Endodermal cell (in vitro differentiated cells): ENCODE data around the gene CCDC97. TPM values are rescaled to one million over a fixed set of nuclear protein-coding genes. Genes with fewer than 3 reads are reported as not detected.

Experiments used
- DNase-seq: peaks from one replicate; pipeline ENCODE4 v3.0.0-alpha.2; 2017
- H3K27ac ChIP-seq: 2 replicates; pipeline ENCODE4 v1.5.1; 2013; ENCODE audit warnings: mild to moderate bottlenecking, low read depth, low read length, moderate library complexity
- H3K27me3 ChIP-seq: 2 replicates; pipeline ENCODE4 v1.6.1; 2013; ENCODE audit warnings: mild to moderate bottlenecking, low read length, moderate library complexity; ENCODE audit not compliant: insufficient read depth, control insufficient read depth, poor library complexity, severe bottlenecking
- H3K36me3 ChIP-seq: 2 replicates; pipeline ENCODE4 v1.7.0; 2013; ENCODE audit warnings: mild to moderate bottlenecking, low read length, moderate library complexity; ENCODE audit not compliant: control insufficient read depth, insufficient read depth
- H3K4me1 ChIP-seq: one replicate; pipeline ENCODE4 v1.7.0; 2013; ENCODE audit warnings: low read length; ENCODE audit not compliant: control insufficient read depth, insufficient read depth
- H3K4me3 ChIP-seq: 2 replicates; pipeline ENCODE4 v1.5.1; 2013; ENCODE audit warnings: mild to moderate bottlenecking, low read length, moderate library complexity
- H3K9ac ChIP-seq: 2 replicates; pipeline ENCODE4 v1.6.1; 2013; ENCODE audit warnings: mild to moderate bottlenecking, low read length, moderate library complexity; ENCODE audit not compliant: poor library complexity, severe bottlenecking; ENCODE audit errors: extremely low read depth
- H3K9me3 ChIP-seq: 2 replicates; pipeline ENCODE4 v1.6.1; 2013; ENCODE audit warnings: mild to moderate bottlenecking, low read length, moderate library complexity; ENCODE audit not compliant: control insufficient read depth
- H3K27ac Mint-ChIP-seq: 2 replicates; pipeline ENCODE4 v1.8.0; 2020; ENCODE audit warnings: mixed read lengths
- H3K27me3 Mint-ChIP-seq: 2 replicates; pipeline ENCODE4 v1.8.0; 2021; ENCODE audit warnings: mild to moderate bottlenecking, mixed read lengths; ENCODE audit not compliant: insufficient read depth
- H3K36me3 Mint-ChIP-seq: 2 replicates; pipeline ENCODE4 v1.8.0; 2020; ENCODE audit warnings: low read depth, mixed read lengths
- H3K4me1 Mint-ChIP-seq: 2 replicates; pipeline ENCODE4 v1.8.0; 2020; ENCODE audit warnings: mixed read lengths
- H3K4me3 Mint-ChIP-seq: 2 replicates; pipeline ENCODE4 v1.8.0; 2020; ENCODE audit warnings: mild to moderate bottlenecking, moderate library complexity, mixed read lengths
- H3K9me3 Mint-ChIP-seq: 2 replicates; pipeline ENCODE4 v1.8.0; 2020; ENCODE audit warnings: mild to moderate bottlenecking, mixed read lengths
- CTCF ChIP-seq: fragments of 200-600 bp; sonication (generic); conservative IDR thresholded peaks from 2 replicates; pipeline ENCODE4 v1.5.0; 2021; ENCODE audit warnings: antibody characterized with exemption, mild to moderate bottlenecking
- WGBS, 2 experiments: methylation state at CpG; one replicate each; pipeline versions ENCODE4 v1.1.5 to v1.1.7; 2013; ENCODE audit warnings: missing lambda C conversion rate in 2 of 2, mixed read lengths in 1 of 2; ENCODE audit not compliant: insufficient coverage in 1 of 2, insufficient read length in 1 of 2; 5-methylcytosine and 5-hydroxymethylcytosine counted together
- total RNA-seq, 2 donors: library from RNA; stranded (reverse); fragmentation: NEBNext Ultra II Directional in 1 of 2; extraction: Animal tissue kit (Norgen Biotek cat#: 25700) in 1 of 2; gene quantifications; 2 replicates in 1 of 2; 3 replicates in 1 of 2; pipeline ENCODE4 v1.2.1, GENCODE V29; 2021

CCDC97 gene
- total RNA-seq, 2 donors from 2014 or later = 38.4 to 44.6 TPM

GRCh38 chr19:41355802-41356201 lies 45.8 kb downstream of the CCDC97 start:
- Mint-ChIP-seq H3K4me1 (peaks cover 12% of the 10 kb centered on the region), H3K9me3 (no peaks in the 10 kb centered on the region), H3K27ac (no peak overlapping the region), H3K27me3 (peaks cover 12% of the 10 kb centered on the region), H3K36me3 (no peaks in the 10 kb centered on the region), H3K4me3 (no peak overlapping the region)
- Histone ChIP-seq H3K27ac (no peak overlapping the region), H3K4me3 (no peak overlapping the region), H3K27me3 (no peaks in the 10 kb centered on the region), H3K9ac (no peak overlapping the region), H3K4me1 (no peaks in the 10 kb centered on the region), H3K9me3 (no peaks in the 10 kb centered on the region), H3K36me3 (no peaks in the 10 kb centered on the region)
- DNase-seq = no peak
- no peak for TF ChIP-seq CTCF
- WGBS, 2 experiments = 87 to 100% methylated on average over 2 to 3 of the region's 3 CpGs

- no peaks in the 10 kb centered on the region for H3K9me3 Mint-ChIP-seq
- H3K27ac Mint-ChIP-seq = peak overlapping the region; percentile 6
- peaks cover 5% of the 10 kb centered on the region for H3K4me1 Mint-ChIP-seq
Observed at GRCh38 chr19:41356984-41357739, 47.2 kb downstream of the CCDC97 start.

GRCh38 chr19:41357746-41358145 lies 47.8 kb downstream of the CCDC97 start:
- no peaks in the 10 kb centered on the region for H3K9me3 Mint-ChIP-seq
- no peaks in the 10 kb centered on the region for H3K27me3 ChIP-seq
- H3K27ac Mint-ChIP-seq = no peak overlapping the region
- H3K4me3 ChIP-seq = no peak overlapping the region
- no peak for DNase-seq
- no peaks in the 10 kb centered on the region for H3K4me1 ChIP-seq
- no peaks in the 10 kb centered on the region for H3K36me3 ChIP-seq
- H3K4me1 Mint-ChIP-seq = peaks cover 3% of the 10 kb centered on the region
- TF ChIP-seq CTCF = no peak
- WGBS, 2 experiments = 95 to 96% methylated on average over 11 to 13 of the region's 13 CpGs
- H3K9me3 ChIP-seq = no peaks in the 10 kb centered on the region
- H3K4me3 Mint-ChIP-seq = no peak overlapping the region
- H3K27me3 Mint-ChIP-seq = no peaks in the 10 kb centered on the region
- H3K9ac ChIP-seq = no peak overlapping the region
- no peaks in the 10 kb centered on the region for H3K36me3 Mint-ChIP-seq
- H3K27ac ChIP-seq = no peak overlapping the region

More at GRCh38 chr19:41356984-41357739, 47.2 kb downstream of the CCDC97 start:
- H3K4me3 Mint-ChIP-seq = no peak overlapping the region
- H3K27me3 ChIP-seq = no peaks in the 10 kb centered on the region
- H3K27ac ChIP-seq = no peak overlapping the region
- H3K36me3 Mint-ChIP-seq = no peaks in the 10 kb centered on the region
- H3K4me3 ChIP-seq = no peak overlapping the region
- H3K36me3 ChIP-seq = no peaks in the 10 kb centered on the region
- no peaks in the 10 kb centered on the region for H3K4me1 ChIP-seq
- H3K27me3 Mint-ChIP-seq = peaks cover 2% of the 10 kb centered on the region
- no peak for DNase-seq
- TF ChIP-seq CTCF = no peak
- H3K9me3 ChIP-seq = no peaks in the 10 kb centered on the region
- no peak overlapping the region for H3K9ac ChIP-seq
- 87 to 90% methylated on average over 6 to 10 of the region's 11 CpGs for WGBS, 2 experiments
